CD4-positive, alpha-beta T cell treated with Interleukin-15 for 1 hour (primary cell): Measurements from ENCODE around the gene POLRMT.
A peak's percentile ranks its signal among the peaks of the same experiment; 100 is the strongest.

ENCODE experiments used
- DNase-seq: peaks from one replicate; pipeline ENCODE4 v3.0.0-alpha.2; 2020

Gene POLRMT

DNA sequence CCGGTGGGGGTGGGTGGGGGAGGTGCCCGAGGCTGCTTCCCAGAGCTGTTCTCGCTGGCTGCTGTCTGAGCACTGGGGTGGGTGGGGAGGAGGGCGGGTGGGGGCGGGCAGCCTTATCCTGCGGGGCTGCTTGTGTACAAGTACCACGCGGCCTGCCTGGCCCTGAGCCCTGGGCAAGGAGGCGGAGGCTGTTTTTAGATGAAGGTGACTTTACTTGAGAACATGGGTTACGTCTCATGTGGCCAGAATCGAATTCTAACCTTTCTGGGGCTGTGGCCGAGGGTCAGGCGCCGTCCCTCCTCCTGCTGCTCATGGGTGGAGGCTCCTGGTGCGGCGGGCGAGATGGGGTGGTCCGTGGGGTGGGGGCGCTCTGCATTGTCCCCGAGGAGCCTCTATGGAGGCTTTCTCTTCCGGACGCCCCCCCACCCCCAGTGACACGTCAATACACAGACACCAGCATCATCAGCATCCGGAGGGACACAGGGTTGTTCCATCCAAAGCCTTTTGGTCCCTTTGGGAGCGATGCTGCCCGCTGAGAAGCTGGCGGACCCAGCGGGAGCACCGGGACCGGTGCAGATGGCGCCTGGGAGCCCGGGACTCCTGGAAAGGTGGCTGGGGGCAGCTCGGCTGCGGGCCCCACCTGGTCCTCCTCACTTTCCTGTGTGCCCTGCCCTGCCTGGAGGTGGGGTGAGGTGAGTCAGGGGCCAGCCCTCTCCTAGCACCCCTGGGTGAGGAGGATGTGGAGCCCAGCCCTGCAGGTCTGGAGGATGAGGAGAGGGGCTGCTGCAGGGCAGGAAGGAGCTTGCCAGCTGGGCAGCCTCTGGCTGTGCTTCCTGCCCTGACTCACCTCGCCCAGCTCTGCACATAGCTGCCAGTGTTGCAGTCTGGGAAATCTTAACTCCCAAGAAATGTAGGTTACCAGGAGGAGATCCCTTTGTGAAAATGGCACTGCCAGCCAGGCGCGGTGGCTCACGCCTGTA lies 57.5 kb downstream of the POLRMT start:
- DNase-seq = no peak

- DNase-seq = no peak
Measured at GRCh38 chr19:574658-575526, 58.4 kb downstream of the POLRMT start.

GRCh38 chr19:573519-573825 lies 59.9 kb downstream of the POLRMT start:
- no peak for DNase-seq

GRCh38 chr19:572743-573518 lies 60.4 kb downstream of the POLRMT start:
- no peak for DNase-seq

DNA sequence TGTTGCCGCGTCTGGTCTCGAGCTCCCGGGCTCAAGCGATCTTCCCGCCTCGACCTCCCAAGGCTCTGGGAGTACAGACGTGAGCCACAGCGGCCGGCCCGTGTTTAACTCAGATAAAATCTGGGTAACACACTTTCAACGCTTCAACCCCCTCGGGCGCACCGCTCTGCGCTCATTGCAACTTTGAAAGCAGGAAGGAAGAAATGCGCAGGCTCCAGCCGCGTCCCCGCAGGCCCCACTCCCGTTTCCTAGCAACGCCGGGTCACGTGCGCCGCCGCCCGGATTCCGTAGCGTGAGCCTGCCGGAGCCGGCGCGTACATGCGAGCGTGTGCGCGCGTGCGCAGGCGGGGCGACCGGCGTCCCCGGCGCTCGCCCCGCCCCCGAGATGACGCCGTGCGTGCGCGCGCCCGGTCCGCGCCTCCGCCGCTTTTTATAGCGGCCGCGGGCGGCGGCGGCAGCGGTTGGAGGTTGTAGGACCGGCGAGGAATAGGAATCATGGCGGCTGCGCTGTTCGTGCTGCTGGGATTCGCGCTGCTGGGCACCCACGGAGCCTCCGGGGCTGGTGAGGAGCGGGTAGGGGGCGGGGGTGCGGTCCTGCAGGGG lies 61.1 kb downstream of the POLRMT start, which contains the start of gene BSG:
TSS of gene BSG (plus strand) at position 457 of the 603 bp plus-strand sequence. CDS start at position 496, 39 bp downstream.
- DNase-seq = peak; percentile 98

DNA sequence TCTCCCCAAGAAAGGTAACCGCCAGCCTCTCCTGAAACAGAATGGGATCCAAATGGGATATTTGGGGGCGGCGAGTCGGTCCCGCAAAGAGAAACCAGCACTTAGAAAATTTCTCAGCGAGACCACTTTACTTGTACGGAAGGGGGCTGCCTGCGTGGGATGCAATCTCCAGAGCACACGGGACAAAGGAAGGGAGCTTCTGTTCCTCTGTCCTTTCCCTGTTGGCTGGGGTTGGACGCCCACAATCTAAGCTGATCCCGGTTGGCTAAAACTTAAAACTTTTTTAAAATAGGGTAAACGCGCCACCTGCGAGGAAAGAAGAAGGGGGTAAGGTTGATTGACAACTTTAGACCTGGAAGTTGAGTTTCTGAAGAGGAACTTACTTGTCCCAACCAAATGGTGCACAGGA lies 61.8 kb downstream of the POLRMT start:
- no peak for DNase-seq

- peak; percentile 64 for DNase-seq
Measured at GRCh38 chr19:570937-571565, 62.3 kb downstream of the POLRMT start.

DNA sequence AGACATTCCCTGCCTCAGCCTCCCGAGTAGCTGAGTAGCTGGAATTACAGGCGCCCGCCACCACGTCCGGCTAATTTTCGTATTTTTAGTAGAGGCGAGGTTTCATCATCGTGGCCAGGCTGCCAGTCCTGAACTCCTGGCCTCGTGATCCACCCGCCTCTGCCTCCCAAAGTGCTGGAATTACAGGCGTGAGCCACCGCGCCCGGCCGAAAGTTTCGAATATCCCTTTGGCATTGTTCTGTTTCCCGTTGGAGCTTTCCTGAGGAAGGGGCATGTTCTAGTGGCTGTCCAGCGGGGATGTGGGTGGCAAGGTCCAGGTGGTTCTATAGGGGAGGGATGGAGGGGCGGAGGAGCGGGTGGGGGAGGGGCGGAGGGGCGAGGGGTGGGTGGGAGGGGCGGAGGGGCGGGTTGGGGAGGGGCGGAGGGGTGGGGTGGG lies 63.1 kb downstream of the POLRMT start:
- DNase-seq = no peak

DNA sequence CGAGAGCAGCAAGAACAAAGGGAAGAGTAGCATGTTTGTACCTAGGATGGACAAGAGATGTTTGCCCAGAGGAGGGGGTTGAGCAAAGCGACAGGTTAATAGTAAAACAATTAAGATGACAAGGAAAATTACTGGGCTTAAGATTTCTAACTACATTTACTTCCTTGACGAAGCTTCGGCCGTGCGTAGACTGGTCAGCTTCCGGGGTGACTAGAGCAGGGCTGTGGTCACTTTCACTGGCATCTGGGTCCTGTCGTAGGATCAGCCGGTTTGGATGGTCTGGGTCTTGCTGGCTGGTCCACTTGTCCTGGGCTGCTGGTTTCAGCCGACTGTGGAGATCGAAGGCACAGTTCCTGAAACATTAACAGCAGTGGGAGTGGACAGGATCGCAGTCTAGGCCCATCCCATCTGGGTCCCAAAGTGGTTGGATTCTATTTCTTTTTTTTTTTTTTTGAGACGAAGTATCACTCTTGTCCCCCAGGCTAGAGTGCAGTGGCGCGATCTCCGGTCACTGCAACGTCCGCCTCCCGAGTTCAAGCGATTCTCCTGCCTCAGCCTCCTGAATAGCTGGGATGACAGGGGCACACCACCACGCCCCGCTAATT lies 65.9 kb downstream of the POLRMT start:
- no peak for DNase-seq
